Hepatocyte (in vitro differentiated cells): Measurements from ENCODE around the gene MACROD2.

ENCODE experiments used
- CTCF ChIP-seq: fragments of 200-600 bp; sonication (generic); IDR thresholded peaks from 2 replicates; pipeline ENCODE4 v1.5.1; 2016; ENCODE audit warnings: antibody characterized with exemption, mild to moderate bottlenecking; ENCODE audit not compliant: poor library complexity
- EZH2phosphoT487 ChIP-seq: fragments of 200-600 bp; sonication (generic); IDR thresholded peaks from one replicate; pipeline ENCODE4 v1.6.1; 2018; ENCODE audit warnings: antibody characterized with exemption, mild to moderate bottlenecking, low read depth, moderate library complexity; ENCODE audit not compliant: unreplicated experiment, severe bottlenecking

GRCh38 chr20:14342918-14343317 lies 347.6 kb downstream of the MACROD2 start:
- TF ChIP-seq CTCF = no peak
- TF ChIP-seq EZH2phosphoT487 = no peak
